Mucosa of descending colon (tissue), 3 donors: ENCODE results near the gene ATG10. TPM values are rescaled to one million over a fixed set of nuclear protein-coding genes. Genes with fewer than 3 reads are reported as not detected.
A peak's percentile ranks its signal among the peaks of the same experiment; 100 is the strongest.

ENCODE experiments used
- ATAC-seq: fragments of 200-7000 bp; cut with Tn5 transposase; one replicate; pipeline ENCODE4 v1.9.1; 2020; ENCODE audit warnings: mild to moderate bottlenecking, moderate library complexity
- DNase-seq, 3 donors: peaks; one replicate each; pipeline ENCODE4 v3.0.0-alpha.2; 2020
- H3K36me3 ChIP-seq: fragments of 200-600 bp; one replicate; pipeline ENCODE4 v1.8.0; 2021; ENCODE audit warnings: low read depth, mild to moderate bottlenecking
- H3K4me1 ChIP-seq: fragments of 200-600 bp; one replicate; pipeline ENCODE4 v1.8.0; 2021; ENCODE audit warnings: low read depth, mild to moderate bottlenecking
- H3K4me3 ChIP-seq: fragments of 200-600 bp; one replicate; pipeline ENCODE4 v1.8.0; 2021; ENCODE audit warnings: mild to moderate bottlenecking
- H3K9me3 ChIP-seq: fragments of 200-600 bp; one replicate; pipeline ENCODE4 v1.8.0; 2021; ENCODE audit warnings: mild to moderate bottlenecking
- intact Hi-C, 2 donors: fragments of 100-400 bp; cut with DNase I in 1 of 2; cut with micrococcal nuclease in 1 of 2; formaldehyde crosslinking; loops; one replicate each; pipeline versions ENCODE4 v1.11.0 to v1.11.1; 2022; cut with DNase I, micrococcal nuclease
- long read RNA-seq, 2 donors: library from polyadenylated mRNA; unstranded; transcript quantifications; one replicate each; pipeline ENCODE4 v2.0.0, GENCODE V29; 2019 to 2021
- total RNA-seq, 3 donors: library from RNA; stranded (reverse); fragmentation: NEBNext Ultra II Directional in 2 of 3; extraction: Animal tissue kit (Norgen Biotek cat#: 25700) in 2 of 3; gene quantifications; one replicate each; pipeline versions ENCODE4 v1.2.1 to v1.2.4, GENCODE V29; 2021 to 2023
- TF ChIP-seq, protein P1 (sequence below): fragments of 200-600 bp; IDR thresholded peaks from one replicate; pipeline ENCODE4 v1.8.0; 2022; ENCODE audit warnings: antibody characterized with exemption, mild to moderate bottlenecking
- donor health status: DM: no; HTN: no; CAD: no; lungs with moderate emphysema.
- donor health status: DM: no; HTN: no; CAD: no.
- donor health status: DM: no; HTN: yes; CAD: no.

The ATG10 gene
- total RNA-seq: 1 to 10 TPM; 5.9 to 8.8 (median 7.0) TPM
- long read RNA-seq, donor 1, transcript ATG10-201 (8 exons, 3,033 nt): major isoform, 5 of 12 reads
- long read RNA-seq, donor 1, partial matches to known transcripts: 2 of 12 reads
- long read RNA-seq, donor 1, other reads (novel, unspliced or antisense): 5 of 12 reads
- long read RNA-seq, donor 2, partial matches to known transcripts: 1 of 9 reads
- long read RNA-seq, donor 2, other reads (novel, unspliced or antisense): 5 of 9 reads

DNA sequence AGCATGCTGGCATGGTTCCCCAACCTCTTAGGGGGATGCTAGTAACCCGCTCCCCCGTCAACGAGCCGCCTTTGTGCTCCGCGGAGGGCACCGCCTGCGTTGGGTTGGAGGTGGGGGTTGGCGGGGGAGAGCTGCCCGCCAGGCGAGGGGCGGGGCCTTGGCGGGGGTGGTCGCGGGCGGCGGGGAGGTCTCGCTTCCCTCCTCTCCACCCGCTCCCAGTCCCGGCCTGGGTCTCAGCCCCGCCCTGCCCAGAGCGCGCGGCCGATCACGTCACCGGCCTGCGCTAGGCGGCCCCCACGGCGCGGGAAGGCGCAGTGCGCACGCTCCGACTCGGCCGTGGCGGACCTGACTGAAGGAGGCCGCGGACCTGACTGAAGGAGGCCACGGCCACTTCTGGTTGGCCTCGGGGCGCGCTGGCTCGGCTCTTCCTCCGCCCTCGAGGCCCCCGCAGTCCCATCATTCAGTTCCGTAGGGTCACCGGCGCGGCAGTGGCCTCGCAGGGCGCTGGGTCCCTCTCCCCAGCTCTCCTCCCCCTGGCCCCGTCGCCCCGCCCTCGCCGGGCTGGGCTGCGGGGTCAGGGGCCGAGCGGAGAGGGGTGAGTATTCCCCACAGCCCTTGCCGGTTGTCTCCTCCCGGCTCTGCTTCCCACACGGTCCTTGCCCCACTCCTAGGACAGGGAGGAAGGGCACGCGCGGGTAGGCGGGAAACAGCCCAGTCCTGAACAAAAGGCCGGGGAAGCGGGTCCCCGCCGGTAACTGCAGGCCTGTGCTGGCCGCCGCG, at the start of gene ATG10:
Gene ATG10 (plus strand): TSS at position 312 of the 780 bp plus-strand sequence. CDS start 15,548 bp downstream, outside the sequence.
- ATAC-seq: peak; percentile 99

DNA sequence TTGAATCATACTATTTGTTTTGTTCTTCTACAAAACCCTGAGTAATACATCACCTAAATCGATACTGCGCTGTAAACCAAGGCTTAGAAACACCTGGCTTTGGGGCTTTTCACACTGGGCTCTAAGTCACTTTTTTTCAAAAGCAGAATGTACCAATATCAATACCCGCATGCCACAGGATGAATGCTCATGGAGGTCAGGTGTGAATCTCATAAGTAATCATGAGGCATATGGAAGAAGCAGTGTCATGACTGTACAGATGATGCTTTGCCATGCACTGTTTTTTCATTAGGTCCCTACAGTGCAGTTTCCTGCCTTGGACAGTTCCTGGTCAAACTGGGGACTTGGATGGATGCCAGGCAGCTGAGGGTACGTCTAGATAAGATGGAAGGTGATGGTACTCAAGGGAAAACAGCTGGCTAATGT, 49.0 kb upstream of the ATG10 start:
- intact Hi-C loops: no loop called here
- TF ChIP-seq, protein P1, sequence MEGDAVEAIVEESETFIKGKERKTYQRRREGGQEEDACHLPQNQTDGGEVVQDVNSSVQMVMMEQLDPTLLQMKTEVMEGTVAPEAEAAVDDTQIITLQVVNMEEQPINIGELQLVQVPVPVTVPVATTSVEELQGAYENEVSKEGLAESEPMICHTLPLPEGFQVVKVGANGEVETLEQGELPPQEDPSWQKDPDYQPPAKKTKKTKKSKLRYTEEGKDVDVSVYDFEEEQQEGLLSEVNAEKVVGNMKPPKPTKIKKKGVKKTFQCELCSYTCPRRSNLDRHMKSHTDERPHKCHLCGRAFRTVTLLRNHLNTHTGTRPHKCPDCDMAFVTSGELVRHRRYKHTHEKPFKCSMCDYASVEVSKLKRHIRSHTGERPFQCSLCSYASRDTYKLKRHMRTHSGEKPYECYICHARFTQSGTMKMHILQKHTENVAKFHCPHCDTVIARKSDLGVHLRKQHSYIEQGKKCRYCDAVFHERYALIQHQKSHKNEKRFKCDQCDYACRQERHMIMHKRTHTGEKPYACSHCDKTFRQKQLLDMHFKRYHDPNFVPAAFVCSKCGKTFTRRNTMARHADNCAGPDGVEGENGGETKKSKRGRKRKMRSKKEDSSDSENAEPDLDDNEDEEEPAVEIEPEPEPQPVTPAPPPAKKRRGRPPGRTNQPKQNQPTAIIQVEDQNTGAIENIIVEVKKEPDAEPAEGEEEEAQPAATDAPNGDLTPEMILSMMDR: no peak
- ATAC-seq (no peak), DNase-seq (no peak)
- H3K9me3 ChIP-seq: no peaks in the 10 kb centered on the region
- H3K4me1 ChIP-seq: no peaks in the 10 kb centered on the region
- no peaks in the 10 kb centered on the region for H3K36me3 ChIP-seq
- H3K4me3 ChIP-seq: no peak overlapping the region

More for the DNA sequence above, at the start of gene ATG10:
- H3K36me3 ChIP-seq: no peaks in the 10 kb centered on the region
- H3K4me1 ChIP-seq: no peaks in the 10 kb centered on the region
- H3K9me3 ChIP-seq: no peaks in the 10 kb centered on the region
- TF ChIP-seq, protein P1: no peak
- peak; percentile 90 to 94 (median 93) for DNase-seq
- intact Hi-C loops: no loop called here
- H3K4me3 ChIP-seq: peak within 1 kb of the TSS; percentile 38

DNA sequence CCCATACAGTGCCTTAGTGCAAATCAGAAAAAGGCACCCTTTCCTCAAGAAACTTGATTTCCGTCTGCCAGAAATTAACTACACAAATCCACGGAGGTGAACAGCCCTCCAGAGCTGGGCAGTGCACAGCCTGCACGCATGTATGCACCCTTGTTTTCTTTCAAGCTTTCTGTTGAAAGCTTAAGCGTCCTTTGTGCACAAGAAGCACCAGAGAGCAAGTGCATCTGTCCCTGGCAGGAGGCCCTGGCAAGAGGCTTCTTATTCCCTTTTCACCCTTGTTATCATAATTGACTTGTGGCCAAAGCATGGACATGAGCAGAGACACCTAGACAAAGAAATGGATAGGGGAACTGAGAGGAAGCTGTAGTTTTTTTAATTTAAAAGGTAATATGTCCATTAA, 47.4 kb upstream of the ATG10 start:
- Histone ChIP-seq H3K9me3 (no peaks in the 10 kb centered on the region), H3K4me3 (no peak overlapping the region), H3K36me3 (no peaks in the 10 kb centered on the region), H3K4me1 (no peaks in the 10 kb centered on the region)
- intact Hi-C loops: no loop called here
- DNase-seq (no peak), ATAC-seq (no peak)
- TF ChIP-seq, protein P1: no peak

DNA sequence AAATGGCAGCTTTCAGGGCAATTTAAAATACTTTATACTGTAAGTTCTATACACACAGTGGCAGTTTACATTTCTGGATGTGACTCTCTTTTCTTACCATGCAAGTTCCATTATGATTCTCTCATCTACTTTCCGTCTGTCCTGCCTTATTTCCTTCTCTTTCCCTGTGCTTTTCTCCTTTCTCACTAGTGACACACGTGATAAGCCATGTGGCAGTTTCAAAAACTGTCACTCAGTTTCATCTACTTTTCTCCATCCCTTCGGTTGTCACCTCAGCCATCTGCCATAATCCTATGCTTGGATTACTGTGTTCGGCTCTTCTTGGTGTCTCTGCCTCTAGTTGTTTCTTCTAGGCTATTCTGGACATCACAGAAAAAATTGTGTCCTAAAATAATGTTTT, 46.8 kb upstream of the ATG10 start:
- intact Hi-C loops: no loop called here
- Histone ChIP-seq H3K4me3 (no peak overlapping the region), H3K36me3 (no peaks in the 10 kb centered on the region), H3K9me3 (no peaks in the 10 kb centered on the region), H3K4me1 (no peaks in the 10 kb centered on the region)
- ATAC-seq (no peak), DNase-seq (no peak)
- TF ChIP-seq, protein P1: no peak

DNA sequence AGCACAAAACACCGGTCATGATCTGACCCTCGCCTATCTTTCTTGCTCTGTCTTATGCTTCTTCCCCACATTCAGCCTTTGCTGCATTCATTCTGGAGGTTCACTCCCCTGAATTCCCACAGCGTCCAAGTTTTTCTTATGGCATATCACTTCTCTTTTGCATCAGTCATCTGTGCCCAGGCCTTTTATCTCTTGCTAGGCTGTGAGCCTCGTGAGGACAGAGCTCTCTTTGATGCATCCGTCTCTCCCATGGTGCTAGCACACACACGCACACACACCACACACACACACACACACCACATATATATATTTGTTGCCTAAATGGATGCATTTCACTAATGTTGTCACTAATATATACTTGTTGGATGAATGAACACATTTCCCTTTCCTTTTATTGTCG, 45.8 kb upstream of the ATG10 start:
- TF ChIP-seq, protein P1: no peak
- intact Hi-C loops: no loop called here
- H3K36me3 ChIP-seq: no peaks in the 10 kb centered on the region
- H3K4me3 ChIP-seq: no peak overlapping the region
- ATAC-seq (no peak), DNase-seq (no peak)
- no peaks in the 10 kb centered on the region for H3K9me3 ChIP-seq
- no peaks in the 10 kb centered on the region for H3K4me1 ChIP-seq
